Measurements from ENCODE around the gene DGLUCY.
"Not testable (repeated sequence)": the region's sequence is repeated elsewhere in the genome, so short reads cannot be mapped to it uniquely, and the experiment has no call there.

Gene DGLUCY

DNA sequence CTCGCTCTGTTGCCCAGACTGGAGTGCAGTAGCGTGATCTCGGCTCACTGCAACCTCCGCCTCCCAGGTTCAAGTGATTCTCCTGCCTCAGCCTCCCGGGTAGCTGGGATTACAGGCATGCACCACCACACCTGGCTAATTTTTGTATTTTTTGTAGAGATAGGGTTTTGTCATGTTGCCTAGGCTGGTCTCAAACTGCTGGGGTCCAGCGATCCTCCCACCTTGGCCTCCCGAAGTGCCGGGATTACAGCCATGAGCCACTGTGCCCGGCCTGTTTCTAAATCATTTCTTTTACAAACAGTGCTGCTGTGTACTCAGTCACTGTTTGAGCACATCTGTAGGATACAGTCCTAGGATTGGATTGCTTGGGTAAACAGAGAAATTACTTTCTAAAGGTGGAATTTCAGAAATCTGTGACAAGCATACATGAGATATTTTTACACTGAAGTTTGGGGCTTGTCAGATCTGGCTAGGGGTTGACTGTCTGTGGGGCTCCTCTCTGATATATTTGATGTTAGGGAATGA is 42.3 kb downstream of the DGLUCY start:
- H3K36me3 ChIP-seq (ENCODE audit: control insufficient read depth, low read depth, low read length), result peaks cover 15% of the 10 kb centered on the region
- not testable (repeated sequence) for H3K9ac ChIP-seq (ENCODE audit: low read length); H3K4me3 ChIP-seq (ENCODE audit: low read length); H3K9me3 ChIP-seq (ENCODE audit: control insufficient read depth, low read depth, low read length); H3K4me1 ChIP-seq (ENCODE audit: control insufficient read depth, low read depth, low read length); H3K27me3 ChIP-seq (ENCODE audit: control insufficient read depth, insufficient read depth, low read length); H3K27ac ChIP-seq (ENCODE audit: low read length)

DNA sequence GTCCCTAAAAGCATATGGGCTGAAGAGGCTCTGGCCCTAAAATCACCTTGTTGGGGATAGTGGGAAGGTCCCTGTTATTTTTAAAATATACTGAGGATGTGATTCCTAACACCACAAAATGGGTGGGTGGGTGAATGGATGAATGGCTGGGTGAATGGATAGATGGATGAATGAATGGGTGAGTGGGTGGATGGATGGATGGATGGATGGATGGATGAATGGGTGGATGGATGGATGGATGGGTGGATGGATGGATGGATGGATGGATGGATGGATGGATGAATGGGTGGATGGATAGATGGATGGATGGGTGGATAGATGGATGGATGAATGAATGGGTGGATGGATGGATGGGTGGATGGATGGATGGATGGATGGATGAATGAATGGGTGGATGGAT is 43.0 kb downstream of the DGLUCY start:
- H3K36me3 ChIP-seq (ENCODE audit: control insufficient read depth, low read depth, low read length), result peaks cover 17% of the 10 kb centered on the region

DNA sequence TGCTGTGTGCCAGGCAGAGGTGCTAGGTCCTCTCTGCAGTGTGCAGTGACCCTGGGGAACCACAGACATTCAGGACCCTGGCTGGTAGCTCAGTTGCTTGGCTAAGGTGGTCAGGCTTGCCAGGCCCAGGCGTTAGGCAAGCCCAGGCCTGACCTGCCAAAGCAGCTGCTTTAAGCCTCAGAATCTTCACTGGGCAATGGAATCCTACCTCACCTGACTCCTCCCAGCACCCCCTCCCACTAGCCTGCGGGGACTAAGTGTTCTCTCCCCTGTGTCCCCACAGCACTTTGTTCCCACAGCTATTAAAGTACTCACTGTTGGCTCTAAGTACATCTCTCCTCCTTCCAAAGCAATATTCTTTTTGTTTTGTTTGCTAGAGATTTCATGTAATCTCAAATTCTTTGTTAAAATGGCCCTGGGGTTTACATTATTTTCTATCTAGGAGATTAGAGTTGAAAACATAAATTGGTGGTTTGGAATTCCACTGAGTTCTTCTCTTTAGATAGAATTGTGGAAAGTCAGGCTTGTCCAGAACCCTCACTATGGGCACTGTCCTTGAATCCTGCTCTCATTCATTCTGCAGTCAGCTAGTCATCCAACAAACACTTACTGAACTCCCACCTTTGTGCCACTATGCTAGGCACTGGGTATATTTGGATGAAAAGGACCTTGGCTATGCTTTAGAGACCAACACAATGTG is 44.4 kb downstream of the DGLUCY start:
- no peak overlapping the region for H3K9ac ChIP-seq (ENCODE audit: low read length)
- no peaks in the 10 kb centered on the region for H3K4me1 ChIP-seq (ENCODE audit: control insufficient read depth, low read depth, low read length)
- no peak overlapping the region for H3K4me3 ChIP-seq (ENCODE audit: low read length)
- H3K36me3 ChIP-seq (ENCODE audit: control insufficient read depth, low read depth, low read length), result peaks cover 22% of the 10 kb centered on the region
- no peaks in the 10 kb centered on the region for H3K9me3 ChIP-seq (ENCODE audit: control insufficient read depth, low read depth, low read length)
- no peak overlapping the region for H3K27ac ChIP-seq (ENCODE audit: low read length)
- no peaks in the 10 kb centered on the region for H3K27me3 ChIP-seq (ENCODE audit: control insufficient read depth, insufficient read depth, low read length)

More for the DNA sequence above, 43.0 kb downstream of the DGLUCY start:
- not testable (repeated sequence) for H3K27ac ChIP-seq (ENCODE audit: low read length); H3K27me3 ChIP-seq (ENCODE audit: control insufficient read depth, insufficient read depth, low read length); H3K4me1 ChIP-seq (ENCODE audit: control insufficient read depth, low read depth, low read length); H3K9ac ChIP-seq (ENCODE audit: low read length); H3K9me3 ChIP-seq (ENCODE audit: control insufficient read depth, low read depth, low read length); H3K4me3 ChIP-seq (ENCODE audit: low read length)

DNA sequence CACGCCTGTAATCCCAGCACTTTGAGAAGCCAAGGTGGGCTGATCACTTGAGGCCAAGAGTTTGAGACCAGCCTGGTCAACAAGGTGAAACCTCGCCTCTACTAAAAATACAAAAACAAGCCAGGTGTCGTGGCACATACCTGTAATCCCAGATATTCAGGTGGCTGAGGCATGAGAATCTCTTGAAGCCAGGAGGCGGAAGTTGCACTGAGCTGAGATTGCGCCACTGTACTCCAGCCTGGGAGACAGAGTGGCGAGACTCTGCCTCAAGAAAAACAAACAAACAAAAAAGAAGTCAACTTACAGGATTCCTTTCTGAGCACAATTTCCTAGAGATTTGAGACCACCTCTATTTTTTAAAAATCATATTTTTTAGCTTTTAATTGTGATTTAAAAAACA is 45.3 kb downstream of the DGLUCY start:
- Histone ChIP-seq H3K4me1 (ENCODE audit: control insufficient read depth, low read depth, low read length) (no peaks in the 10 kb centered on the region), H3K36me3 (ENCODE audit: control insufficient read depth, low read depth, low read length) (peaks cover 22% of the 10 kb centered on the region), H3K27ac (ENCODE audit: low read length) (no peak overlapping the region), H3K27me3 (ENCODE audit: control insufficient read depth, insufficient read depth, low read length) (no peaks in the 10 kb centered on the region), H3K9me3 (ENCODE audit: control insufficient read depth, low read depth, low read length) (no peaks in the 10 kb centered on the region), H3K9ac (ENCODE audit: low read length) (no peak overlapping the region), H3K4me3 (ENCODE audit: low read length) (no peak overlapping the region)

DNA sequence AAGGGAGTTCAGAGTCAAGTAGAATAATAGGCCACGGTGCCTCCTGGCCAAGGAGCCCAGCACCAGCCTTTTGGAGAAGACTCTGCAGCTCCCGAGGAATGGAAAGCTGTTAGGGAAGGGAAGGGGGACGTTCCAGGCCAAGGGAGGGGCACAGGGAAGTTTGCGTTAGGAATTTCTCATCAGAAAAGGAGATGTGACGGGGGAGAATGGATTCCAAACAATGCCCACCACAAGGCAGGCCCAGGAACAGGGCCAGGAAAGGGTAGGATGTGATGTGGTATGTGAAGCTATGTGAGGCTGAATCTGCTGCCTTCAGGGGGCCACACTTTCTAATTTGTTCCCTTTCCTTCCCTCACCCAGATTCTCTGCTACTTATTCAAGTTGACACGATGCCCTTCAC is 46.0 kb downstream of the DGLUCY start:
- no peak overlapping the region for H3K27ac ChIP-seq (ENCODE audit: low read length)
- H3K27me3 ChIP-seq (ENCODE audit: control insufficient read depth, insufficient read depth, low read length), result no peaks in the 10 kb centered on the region
- H3K4me1 ChIP-seq (ENCODE audit: control insufficient read depth, low read depth, low read length), result no peaks in the 10 kb centered on the region
- no peaks in the 10 kb centered on the region for H3K9me3 ChIP-seq (ENCODE audit: control insufficient read depth, low read depth, low read length)
- no peak overlapping the region for H3K4me3 ChIP-seq (ENCODE audit: low read length)
- no peak overlapping the region for H3K9ac ChIP-seq (ENCODE audit: low read length)
- H3K36me3 ChIP-seq (ENCODE audit: control insufficient read depth, low read depth, low read length), result peaks cover 22% of the 10 kb centered on the region

DNA sequence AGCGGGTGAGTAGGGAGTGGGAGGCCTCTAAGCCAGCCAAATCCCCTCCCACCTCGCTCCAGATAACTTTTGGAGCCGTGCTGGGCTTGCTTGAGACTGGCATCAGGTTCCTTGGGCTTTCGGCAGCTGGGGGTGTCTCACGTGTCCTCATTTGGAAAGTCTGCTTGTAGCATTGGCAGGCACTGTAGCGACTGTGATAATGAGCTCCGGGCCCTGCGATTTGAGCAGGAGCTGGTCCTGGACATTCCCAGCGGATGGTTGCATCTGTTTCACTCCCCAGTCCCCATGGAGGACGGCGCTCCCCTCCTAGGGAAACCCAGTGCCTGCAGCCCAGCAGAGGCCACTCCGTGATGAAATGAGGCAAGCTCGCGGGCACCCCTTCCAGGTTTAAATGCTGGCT is 49.4 kb downstream of the DGLUCY start:
- Histone ChIP-seq H3K4me1 (ENCODE audit: control insufficient read depth, low read depth, low read length) (no peaks in the 10 kb centered on the region), H3K4me3 (ENCODE audit: low read length) (no peak overlapping the region), H3K27ac (ENCODE audit: low read length) (no peak overlapping the region), H3K9me3 (ENCODE audit: control insufficient read depth, low read depth, low read length) (no peaks in the 10 kb centered on the region), H3K27me3 (ENCODE audit: control insufficient read depth, insufficient read depth, low read length) (no peaks in the 10 kb centered on the region), H3K36me3 (ENCODE audit: control insufficient read depth, low read depth, low read length) (peaks cover 33% of the 10 kb centered on the region), H3K9ac (ENCODE audit: low read length) (no peak overlapping the region)

DNA sequence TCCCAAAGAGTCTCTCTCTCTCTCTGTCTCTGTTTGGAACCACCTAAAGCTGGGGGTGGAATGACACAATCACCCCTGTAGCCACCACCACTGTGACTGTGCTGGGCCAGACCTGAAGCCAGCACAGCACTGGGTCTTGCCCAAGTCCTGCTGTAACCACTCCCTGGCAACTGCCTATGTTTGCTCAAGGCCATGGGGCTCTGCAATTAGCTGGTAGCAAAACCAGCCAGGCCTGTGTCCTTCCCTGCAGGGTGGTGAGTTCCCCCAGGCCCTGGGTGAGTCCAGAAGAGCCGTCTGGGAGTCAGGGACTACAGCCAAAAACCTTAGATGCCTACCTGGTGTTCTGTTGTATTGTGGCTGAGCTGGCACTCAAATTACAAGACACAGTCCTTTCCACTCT is 50.8 kb downstream of the DGLUCY start:
- Histone ChIP-seq H3K9me3 (ENCODE audit: control insufficient read depth, low read depth, low read length) (no peaks in the 10 kb centered on the region), H3K4me1 (ENCODE audit: control insufficient read depth, low read depth, low read length) (no peaks in the 10 kb centered on the region), H3K27ac (ENCODE audit: low read length) (no peak overlapping the region), H3K36me3 (ENCODE audit: control insufficient read depth, low read depth, low read length) (peaks cover 28% of the 10 kb centered on the region), H3K9ac (ENCODE audit: low read length) (no peak overlapping the region), H3K4me3 (ENCODE audit: low read length) (no peak overlapping the region), H3K27me3 (ENCODE audit: control insufficient read depth, insufficient read depth, low read length) (no peaks in the 10 kb centered on the region)

DNA sequence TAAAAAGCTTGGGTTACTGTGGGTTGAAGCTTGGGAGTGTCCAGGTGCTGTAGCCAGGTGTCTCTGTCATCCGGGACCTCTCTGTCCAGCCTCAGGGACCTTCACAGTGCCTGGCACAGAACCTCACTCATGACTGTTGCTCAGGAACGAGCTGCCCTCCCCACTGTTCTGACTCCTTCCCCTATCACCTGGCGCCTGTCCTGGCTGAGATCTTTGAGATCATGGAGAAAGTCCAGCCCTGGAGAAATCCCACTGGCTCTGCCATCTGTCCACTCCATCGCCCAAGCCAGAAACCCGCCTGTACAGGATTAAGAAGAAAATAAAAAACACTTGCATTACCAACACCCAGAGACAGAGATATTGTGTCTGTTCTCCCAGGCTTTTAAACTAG is 53.5 kb downstream of the DGLUCY start:
- H3K36me3 ChIP-seq (ENCODE audit: control insufficient read depth, low read depth, low read length), result peaks cover 11% of the 10 kb centered on the region
- H3K9me3 ChIP-seq (ENCODE audit: control insufficient read depth, low read depth, low read length), result no peaks in the 10 kb centered on the region
- no peaks in the 10 kb centered on the region for H3K4me1 ChIP-seq (ENCODE audit: control insufficient read depth, low read depth, low read length)
- H3K9ac ChIP-seq (ENCODE audit: low read length), result no peak overlapping the region
- no peak overlapping the region for H3K4me3 ChIP-seq (ENCODE audit: low read length)
- no peak overlapping the region for H3K27ac ChIP-seq (ENCODE audit: low read length)
- no peaks in the 10 kb centered on the region for H3K27me3 ChIP-seq (ENCODE audit: control insufficient read depth, insufficient read depth, low read length)

DNA sequence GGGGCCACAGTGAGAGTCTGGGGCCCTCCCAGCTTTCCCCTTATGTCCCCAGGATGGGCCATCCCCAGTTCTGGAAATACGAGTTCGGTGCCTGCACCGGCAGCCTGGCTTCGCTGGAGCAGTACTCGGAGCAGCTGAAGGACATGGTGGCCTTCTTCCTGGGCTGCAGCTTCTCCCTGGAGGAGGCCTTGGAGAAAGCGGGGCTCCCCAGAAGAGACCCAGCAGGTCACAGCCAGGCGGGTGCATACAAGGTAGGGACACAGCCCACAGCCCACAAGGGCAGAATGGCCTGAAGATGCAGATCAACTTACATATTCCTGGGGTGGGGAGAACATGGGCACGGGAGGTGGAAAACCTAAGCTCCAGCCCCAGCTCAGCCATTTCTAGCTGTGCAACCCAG is 56.1 kb downstream of the DGLUCY start:
- no peak overlapping the region for H3K4me3 ChIP-seq (ENCODE audit: low read length)
- H3K36me3 ChIP-seq (ENCODE audit: control insufficient read depth, low read depth, low read length), result peaks cover 10% of the 10 kb centered on the region
- no peaks in the 10 kb centered on the region for H3K9me3 ChIP-seq (ENCODE audit: control insufficient read depth, low read depth, low read length)
- no peak overlapping the region for H3K9ac ChIP-seq (ENCODE audit: low read length)
- H3K4me1 ChIP-seq (ENCODE audit: control insufficient read depth, low read depth, low read length), result no peaks in the 10 kb centered on the region
- no peak overlapping the region for H3K27ac ChIP-seq (ENCODE audit: low read length)
- H3K27me3 ChIP-seq (ENCODE audit: control insufficient read depth, insufficient read depth, low read length), result no peaks in the 10 kb centered on the region

DNA sequence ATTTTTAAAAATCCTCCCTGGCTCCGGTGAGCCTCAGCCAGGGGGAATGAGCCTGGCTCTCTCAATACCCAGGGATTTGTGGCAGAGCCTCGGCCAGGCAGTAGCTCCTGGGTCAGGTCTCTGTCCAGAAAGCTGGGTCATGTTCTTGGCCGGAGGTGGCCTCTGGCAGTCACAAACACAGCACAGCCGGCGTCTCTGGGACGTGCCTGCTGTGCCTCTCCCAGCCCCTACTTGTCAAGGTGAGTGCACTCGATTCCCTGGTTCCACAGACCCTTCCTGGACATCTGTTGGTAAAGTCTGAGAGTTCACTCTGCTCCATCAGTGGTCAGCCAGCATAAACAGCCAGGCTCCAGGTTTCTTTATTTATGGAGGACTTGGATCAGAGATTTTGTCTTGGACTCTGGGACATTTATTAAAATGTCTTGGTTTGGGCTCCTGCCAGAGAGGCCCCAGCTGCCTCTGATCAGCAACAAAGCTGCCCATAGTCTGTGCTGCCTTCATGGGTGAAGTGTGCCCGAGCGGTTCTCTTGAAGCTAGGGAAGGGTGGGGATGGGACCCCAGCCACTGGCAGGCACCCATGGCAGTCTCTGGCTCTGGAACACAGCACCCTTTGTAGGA is 56.7 kb downstream of the DGLUCY start:
- Histone ChIP-seq H3K4me3 (ENCODE audit: low read length) (no peak overlapping the region), H3K27me3 (ENCODE audit: control insufficient read depth, insufficient read depth, low read length) (no peaks in the 10 kb centered on the region), H3K36me3 (ENCODE audit: control insufficient read depth, low read depth, low read length) (peaks cover 4% of the 10 kb centered on the region), H3K9me3 (ENCODE audit: control insufficient read depth, low read depth, low read length) (no peaks in the 10 kb centered on the region), H3K9ac (ENCODE audit: low read length) (no peak overlapping the region), H3K4me1 (ENCODE audit: control insufficient read depth, low read depth, low read length) (no peaks in the 10 kb centered on the region), H3K27ac (ENCODE audit: low read length) (no peak overlapping the region)

DNA sequence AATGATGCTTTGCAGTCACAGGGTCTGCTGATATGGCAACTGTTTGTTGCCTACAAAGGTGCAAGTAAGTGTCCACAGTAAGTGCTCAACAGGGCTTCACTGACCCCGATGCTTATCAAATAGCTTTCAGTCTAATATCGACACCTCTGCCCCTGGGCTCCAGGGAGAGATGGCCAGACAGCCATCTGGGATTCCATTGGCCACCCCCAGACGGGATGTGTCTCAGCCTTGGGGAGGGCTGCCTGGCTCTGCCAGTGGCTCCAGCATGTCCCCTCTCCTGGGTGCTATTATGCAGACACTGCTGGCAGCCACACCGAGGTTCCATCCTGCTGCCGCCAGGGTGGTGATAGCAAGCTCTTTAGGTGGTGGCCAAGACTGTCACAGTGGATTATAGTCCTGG is 57.4 kb downstream of the DGLUCY start:
- Histone ChIP-seq H3K36me3 (ENCODE audit: control insufficient read depth, low read depth, low read length) (no peaks in the 10 kb centered on the region), H3K27ac (ENCODE audit: low read length) (no peak overlapping the region), H3K9me3 (ENCODE audit: control insufficient read depth, low read depth, low read length) (no peaks in the 10 kb centered on the region), H3K4me1 (ENCODE audit: control insufficient read depth, low read depth, low read length) (no peaks in the 10 kb centered on the region), H3K27me3 (ENCODE audit: control insufficient read depth, insufficient read depth, low read length) (no peaks in the 10 kb centered on the region), H3K9ac (ENCODE audit: low read length) (no peak overlapping the region), H3K4me3 (ENCODE audit: low read length) (no peak overlapping the region)

DNA sequence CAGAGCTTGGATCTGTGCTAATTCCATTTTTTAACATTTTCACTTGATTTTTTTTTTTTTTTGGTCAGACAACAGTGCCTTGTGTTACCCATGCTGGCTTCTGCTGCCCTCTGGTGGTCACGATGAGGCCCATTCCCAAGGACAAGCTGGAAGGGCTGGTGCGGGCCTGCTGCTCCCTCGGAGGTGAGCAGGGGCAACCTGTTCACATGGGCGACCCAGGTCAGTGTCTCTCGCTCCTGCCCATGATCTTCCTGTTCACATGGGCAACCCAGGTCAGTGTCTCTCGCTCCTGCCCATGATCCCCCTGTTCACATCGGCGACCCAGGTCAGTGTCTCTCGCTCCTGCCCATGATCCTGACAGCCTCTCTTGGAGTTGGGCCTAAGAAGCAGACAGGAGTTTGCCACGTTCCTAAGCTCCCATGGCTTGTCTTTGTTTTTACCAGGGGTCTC is 59.4 kb downstream of the DGLUCY start:
- Histone ChIP-seq H3K27me3 (ENCODE audit: control insufficient read depth, insufficient read depth, low read length) (no peaks in the 10 kb centered on the region), H3K27ac (ENCODE audit: low read length) (no peak overlapping the region), H3K36me3 (ENCODE audit: control insufficient read depth, low read depth, low read length) (no peaks in the 10 kb centered on the region), H3K9me3 (ENCODE audit: control insufficient read depth, low read depth, low read length) (no peaks in the 10 kb centered on the region), H3K9ac (ENCODE audit: low read length) (no peak overlapping the region), H3K4me3 (ENCODE audit: low read length) (no peak overlapping the region), H3K4me1 (ENCODE audit: control insufficient read depth, low read depth, low read length) (no peaks in the 10 kb centered on the region)

All from iPS-18a (cell line).